GM19395 (cell line): Measurements from ENCODE around the gene ABCA6.
"Not testable (repeated sequence)": the region's sequence is repeated elsewhere in the genome, so short reads cannot be mapped to it uniquely, and the experiment has no call there.

Experiments used
- ATAC-seq: cut with Tn5 transposase; IDR thresholded peaks from one replicate; pipeline ENCODE4 v1.9.1; 2021; ENCODE audit warnings: mild to moderate bottlenecking, moderate library complexity; ENCODE audit not compliant: unreplicated experiment

The ABCA6 gene

DNA sequence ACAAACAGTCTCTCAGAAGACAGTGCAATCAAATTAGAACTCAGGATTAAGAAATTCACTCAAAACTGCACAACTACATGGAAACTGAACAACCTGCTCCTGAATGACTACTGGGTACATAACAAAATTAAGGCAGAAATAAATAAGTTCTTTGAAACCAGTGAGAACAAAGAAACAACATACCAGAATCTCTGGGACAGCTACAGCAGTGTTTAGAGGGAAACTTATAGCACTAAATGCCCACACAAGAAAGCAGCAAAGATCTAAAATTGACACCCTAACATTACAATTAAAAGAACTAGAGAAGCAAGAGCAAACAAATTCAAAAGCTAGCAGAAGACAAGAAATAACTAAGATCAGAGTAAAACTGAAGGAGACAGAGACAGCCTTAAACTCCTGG is 68.3 kb downstream of the ABCA6 start:
- not testable (repeated sequence) for ATAC-seq

DNA sequence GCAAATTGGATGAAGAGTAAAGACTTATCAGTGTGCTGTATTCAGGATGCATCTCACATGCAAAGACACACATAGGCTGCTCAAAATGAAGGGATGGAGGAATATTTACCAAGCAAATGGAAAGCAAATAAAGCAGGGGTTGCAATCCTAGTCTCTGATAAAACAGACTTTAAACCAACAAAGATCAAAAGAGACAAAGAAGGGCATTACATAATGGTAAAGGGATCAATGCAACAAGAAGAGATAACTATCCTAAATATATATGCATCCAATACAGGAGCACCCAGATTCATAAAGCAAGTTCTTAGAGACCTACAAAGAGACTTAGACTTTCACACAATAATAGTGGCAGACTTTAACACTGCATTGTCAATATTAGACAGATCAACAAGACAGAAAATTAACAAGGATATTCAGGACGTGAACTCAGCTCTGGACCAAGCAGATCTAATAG is 68.9 kb downstream of the ABCA6 start:
- not testable (repeated sequence) for ATAC-seq

DNA sequence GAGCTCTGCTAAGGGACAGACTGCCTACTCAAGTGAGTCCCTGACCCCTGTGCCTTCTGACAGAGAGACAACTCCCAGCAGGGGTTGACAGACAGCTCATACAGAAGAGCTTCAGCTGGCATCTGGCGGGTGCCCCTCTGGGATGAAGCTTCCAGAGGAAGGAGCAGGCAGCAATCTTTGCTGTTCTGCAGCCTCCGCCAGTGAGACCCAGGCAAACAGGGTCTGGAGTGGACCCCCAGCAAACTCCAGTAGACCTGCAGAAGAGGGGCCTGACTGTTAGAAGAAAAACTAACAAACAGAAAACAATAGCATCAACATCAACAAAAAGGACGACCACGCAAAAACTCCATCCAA is 70.5 kb downstream of the ABCA6 start:
- ATAC-seq, result not testable (repeated sequence)

DNA sequence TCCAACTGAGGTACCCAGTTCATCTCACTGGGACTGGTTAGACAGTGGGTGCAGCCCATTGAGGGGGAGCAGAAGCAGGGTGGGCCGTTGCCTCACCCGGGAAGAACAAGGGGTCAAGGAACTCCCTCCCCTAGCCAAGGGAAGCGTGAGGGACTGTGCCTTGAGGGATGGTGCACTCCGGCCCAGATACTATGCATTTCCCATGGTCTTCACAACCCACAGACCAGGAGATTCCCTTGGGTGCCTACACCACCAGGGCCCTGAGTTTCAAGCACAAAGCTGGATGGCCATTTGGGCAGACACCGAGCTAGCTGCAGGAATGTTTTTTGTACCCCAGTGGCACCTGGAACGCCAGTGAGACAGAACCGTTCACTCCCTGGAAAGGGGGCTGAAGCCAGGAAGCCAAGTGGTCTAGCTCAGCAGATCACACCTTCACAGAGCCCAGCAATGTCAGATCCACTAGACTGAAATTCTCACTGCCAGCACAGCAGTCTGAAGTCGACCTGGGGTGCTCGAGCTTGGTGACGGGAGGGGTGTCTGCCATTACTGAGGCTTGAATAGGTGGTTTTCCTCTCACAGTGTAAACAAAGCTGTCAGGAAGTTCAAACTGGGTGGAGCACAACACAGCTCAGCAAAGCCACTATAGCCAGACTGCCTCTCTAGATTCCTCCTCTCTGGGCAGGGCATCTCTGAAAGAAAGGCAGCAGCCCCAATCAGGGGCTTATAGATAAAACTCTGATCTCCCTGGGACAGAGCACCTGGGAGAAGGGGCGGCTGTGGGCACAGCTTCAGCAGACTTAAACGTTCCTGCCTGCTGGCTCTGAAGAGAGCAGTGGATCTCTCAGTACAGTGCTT is 71.1 kb downstream of the ABCA6 start:
- not testable (repeated sequence) for ATAC-seq

DNA sequence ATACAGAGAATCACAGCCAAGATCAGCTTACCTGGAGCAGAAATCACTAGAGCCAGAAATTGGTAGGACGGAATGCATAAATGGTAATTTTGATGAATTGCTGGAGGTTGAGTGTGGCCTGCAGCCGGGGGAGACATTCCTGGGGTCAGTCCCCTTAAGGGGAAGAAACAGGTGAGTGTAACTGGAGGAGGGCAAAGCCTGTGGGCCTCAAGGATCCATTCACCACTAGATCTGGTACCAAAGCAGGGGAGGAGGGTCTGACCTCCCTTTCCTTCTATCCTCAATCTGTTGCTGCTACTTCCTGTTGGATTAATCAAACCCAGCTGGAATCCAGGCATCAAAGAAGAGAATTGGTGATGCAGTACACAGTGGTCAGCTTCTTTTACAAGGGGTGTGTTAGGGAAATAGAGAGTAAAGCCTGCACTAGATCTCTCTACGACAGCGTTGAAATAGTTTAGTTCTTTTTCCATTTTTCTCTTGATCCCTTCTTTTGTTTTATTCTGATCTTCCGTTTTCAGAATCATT is 72.4 kb downstream of the ABCA6 start:
- no peak for ATAC-seq

DNA sequence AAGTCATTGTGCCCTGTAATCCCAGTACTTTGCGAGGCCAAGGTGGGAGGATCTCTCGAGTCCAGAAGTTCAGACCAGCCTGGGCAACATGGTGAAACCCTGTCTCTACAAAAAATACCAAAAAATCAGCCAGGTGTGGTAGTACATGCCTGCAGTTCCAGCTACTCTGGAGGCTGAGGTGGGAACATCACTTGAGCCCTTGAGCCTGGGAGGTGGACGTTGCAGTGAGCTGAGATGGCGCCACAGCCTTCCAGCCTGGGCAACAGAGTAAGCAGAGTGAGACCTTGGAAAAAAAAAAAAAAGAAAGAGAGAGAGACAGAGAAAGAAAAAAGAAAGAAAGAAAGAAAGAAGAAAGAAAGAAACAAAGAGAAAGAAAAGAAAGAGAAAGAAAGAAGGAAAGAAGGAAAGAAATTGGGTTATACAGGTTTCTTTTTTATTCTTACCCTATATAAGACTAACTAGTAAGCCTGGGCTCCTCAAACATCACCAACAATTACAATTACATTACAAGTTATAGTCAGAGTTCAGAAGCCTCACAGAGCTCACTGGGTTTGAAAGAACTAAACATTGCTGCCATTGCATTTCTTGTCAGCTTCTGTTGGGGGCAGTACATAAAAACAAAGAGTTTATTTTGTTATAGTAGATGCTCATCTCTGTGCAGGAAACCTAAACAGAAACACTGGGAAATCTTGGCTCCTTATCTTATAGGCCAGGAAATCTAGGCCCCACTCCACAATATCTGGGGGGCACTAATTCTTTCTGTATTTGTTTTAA is 74.2 kb downstream of the ABCA6 start:
- ATAC-seq, result no peak

DNA sequence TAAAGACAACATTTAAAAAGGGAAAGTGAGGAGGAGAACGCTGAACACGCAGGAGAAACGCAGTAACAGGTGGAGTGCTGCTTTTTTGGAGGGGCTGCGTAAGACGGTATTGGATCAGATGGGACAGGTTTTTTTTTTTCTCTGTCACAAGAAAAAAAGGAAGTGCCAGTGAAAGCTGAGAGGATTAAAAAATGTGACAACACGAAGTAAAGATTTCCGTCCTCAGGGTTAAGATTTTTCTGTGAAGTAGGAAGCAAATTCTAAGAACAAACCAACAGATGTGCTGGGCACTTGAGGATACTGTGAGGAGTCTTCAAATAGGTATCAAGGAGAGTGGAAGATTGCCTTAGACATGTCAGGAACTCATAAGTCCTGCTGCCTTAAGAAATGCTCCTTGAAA is 75.2 kb downstream of the ABCA6 start:
- ATAC-seq, result no peak

DNA sequence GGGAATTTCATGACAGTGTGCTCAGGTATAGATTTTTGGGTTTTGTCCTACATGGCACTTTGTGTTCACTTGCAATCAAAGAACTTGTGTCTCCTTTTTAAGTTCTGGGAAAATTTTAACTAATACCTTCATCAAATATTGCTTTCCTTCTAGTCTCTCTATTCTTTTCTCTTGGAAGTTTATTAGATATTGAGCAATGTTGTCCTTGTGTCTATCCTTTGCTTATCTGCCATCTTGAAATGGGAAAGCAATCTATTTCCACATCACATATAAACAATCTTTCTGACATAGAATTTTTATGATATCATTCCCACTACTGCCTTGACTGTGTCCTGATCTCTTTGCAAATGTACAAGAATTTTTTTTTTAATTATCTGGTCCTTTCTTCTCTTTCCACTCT is 76.6 kb downstream of the ABCA6 start:
- ATAC-seq, result no peak

DNA sequence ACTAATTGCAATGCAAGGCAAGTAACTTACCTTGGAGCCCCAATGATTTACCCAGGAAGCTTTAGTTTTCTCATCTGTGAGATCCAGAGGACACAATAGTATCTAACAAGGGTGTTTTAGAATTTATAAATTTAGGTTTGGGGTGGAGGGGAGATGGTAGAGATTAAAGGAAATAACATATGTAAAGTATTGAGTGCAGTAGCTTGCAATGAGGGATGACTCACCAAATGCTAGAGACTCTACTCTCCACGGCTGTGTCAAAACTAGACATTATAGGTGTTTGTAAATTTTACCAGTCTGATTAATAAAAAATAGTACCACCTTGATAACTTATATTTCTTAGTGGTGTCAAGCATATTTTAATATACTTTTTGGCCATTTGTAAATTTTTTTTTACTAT is 77.2 kb downstream of the ABCA6 start:
- no peak for ATAC-seq

DNA sequence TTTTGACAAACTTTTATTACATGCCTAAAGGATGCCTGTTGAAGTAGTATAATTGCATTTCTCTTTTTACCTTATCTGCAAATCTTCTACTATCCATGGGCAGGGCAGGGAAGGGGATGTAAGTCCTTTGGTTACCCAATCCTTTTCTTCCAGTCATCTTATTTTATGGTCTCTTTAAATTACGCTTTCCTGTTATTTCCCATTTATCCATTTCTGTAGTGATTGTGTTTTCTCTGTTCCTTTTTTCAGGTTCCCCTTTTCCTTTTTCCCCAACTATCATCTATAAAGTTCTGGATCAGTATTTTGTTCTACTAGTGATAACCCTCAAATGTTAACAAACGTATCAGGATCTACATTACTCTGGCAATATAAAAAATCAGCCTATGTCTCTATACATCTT is 77.7 kb downstream of the ABCA6 start:
- no peak for ATAC-seq

DNA sequence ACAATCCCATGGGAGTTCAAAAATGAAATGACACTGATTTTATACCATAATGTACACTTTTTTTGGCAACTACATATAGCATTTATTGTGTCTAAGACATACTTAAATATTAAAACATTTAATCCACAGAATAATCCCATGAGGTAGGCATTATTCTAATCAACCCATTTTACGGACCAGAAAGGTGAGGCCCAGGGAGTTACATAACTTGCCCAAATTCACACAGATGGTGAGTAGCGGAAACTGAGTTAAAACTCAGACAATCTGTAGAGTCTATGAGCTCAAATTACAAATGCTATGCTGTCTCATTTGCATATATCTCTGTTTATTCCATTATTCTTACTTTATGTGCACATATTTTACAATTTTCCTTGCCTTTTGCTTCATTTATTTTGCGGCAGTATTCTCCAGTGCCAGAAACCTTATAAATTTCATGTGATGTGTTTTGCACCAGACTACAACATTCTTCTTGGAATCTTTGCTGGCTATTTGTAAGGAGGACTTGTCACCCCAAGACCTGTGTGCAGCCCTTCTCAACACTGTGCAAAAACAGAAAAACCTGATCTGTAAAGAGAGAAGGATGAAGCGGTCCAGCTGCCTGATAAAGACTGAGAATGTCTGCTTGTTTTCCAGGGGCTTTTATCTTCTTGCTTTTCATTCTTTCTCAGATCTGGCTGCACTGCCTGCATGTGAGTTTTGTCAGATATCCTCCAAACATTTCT is 78.7 kb downstream of the ABCA6 start:
- no peak for ATAC-seq

DNA sequence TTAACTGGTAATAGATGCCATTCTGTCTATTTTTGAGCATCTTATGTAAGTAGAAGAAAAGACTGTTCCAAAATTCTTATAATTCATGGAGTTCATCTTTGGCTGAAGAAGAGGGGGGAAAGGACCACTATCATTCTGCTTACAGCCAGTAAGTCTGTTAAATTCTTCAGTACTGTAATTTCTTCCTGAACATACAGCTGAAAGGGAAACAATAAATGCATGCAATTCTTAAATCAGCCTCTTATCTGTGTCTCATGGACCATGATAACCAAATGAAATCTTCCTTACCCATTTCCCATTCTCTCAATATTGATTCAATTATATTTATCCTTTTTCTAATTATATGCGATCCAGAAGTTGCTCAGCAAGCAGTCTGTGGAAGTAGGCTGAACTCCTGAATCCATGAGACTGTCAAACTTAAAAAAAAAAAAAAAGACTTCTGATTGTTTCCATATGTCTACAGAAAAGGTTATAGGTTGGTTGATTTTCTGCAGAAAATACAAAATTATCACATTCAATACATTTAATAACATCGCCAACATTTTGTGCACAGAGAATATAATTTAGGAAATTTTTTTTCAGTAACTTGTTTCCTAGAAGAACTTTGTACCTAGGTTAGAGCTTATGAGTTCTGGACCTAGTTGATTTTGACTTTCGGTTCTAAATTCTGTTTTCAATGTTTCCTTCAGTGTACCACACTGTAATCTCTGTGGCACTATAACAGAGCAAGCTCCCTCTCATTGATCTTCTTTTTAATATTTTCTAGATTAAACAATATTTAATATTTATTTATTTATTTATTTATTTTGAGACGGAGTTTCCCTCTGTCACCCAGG is 79.8 kb downstream of the ABCA6 start:
- no peak for ATAC-seq

DNA sequence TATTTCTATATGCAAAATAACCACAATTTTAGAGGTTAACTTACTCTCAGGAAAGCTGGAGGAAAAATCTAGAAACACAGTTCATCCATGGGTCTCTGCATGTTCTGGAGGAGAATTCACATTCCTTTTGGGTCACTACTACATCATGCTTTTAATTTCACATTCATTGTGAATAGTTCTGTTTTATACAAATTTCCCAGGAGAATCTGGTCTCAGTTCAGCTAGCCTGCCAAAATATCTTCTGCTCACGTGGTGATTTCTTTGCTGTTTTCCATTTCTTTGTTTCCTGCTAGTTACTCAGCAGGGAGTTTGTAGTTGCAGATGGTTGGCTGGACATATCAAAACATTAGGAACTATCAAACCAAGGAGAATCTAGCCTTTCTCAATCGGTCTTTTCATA is 80.9 kb downstream of the ABCA6 start, which contains the start of gene ABCA9:
ABCA9 (minus strand) TSS at position 106 of the 400 bp plus-strand sequence. CDS start 9,801 bp downstream, outside the sequence.
- no peak for ATAC-seq

DNA sequence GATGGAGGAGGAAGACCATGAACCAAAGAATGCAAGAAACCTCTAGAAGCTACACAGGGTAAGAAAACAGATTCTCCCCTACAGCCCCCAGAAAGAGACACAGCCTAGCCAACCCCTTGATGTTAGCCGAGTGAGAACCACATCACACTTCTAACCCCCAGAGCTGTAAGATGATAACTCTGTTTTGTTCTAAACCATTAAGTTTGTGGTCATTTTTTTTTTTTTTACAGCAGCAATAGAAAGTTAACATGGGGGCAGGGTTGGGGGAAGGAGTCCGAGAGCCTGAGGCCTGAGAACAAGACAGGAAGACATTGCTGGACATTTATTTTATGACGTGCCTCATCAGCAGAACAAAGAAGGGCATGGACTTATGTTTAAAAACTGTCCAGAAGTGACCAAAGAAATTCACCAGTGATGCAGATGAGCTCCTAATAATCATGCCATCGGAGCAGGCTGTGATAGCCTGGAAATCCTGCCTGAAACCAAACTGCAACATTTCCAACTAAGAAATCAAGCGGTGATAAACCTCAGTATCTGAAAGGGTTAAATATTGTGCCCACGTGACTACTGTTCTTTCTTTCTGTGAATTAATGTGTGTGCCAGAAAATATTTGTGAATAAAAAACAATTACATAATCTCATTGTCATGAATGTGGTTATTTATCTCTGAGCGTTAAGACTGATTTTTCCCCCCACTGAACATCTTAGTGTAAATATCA is 82.1 kb downstream of the ABCA6 start:
- ATAC-seq, result no peak

DNA sequence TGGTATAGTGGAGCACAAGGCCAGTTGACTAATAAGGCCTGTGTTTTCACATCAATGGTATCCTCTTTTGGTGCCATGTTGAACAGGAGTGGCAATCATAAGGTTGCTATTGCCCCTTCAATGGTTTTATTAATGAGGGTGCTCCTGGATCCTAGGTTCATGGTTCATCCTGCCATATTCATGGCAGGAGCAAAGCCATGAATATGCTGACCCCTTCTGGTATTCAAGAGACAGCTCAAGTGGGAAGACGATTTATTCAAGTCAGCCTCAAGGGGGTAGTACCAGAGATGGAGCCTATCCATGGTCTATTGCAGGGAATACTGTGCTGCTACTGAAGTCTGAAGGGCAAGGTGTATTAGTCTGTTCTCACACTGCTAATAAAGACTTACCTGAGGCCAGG is 83.5 kb downstream of the ABCA6 start:
- ATAC-seq, result no peak

DNA sequence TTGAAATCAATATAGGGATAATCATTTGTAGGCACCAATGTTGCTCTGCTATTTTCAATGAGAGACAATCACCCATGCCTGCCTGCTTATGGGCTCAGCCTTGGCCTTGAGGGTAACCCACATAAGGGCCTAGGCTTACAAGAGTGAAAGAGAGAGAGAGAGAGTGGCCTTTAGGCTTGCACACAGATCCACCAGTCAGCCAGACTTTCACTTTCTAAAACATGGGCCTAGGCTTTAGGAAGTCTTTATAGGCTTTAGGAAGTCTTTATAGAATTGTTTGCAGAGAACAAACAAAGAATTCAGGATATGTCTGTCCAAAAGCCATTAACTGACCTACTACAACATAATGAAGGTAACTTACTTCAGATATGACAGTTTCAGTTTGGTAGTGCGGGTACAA is 84.4 kb downstream of the ABCA6 start:
- ATAC-seq, result no peak

DNA sequence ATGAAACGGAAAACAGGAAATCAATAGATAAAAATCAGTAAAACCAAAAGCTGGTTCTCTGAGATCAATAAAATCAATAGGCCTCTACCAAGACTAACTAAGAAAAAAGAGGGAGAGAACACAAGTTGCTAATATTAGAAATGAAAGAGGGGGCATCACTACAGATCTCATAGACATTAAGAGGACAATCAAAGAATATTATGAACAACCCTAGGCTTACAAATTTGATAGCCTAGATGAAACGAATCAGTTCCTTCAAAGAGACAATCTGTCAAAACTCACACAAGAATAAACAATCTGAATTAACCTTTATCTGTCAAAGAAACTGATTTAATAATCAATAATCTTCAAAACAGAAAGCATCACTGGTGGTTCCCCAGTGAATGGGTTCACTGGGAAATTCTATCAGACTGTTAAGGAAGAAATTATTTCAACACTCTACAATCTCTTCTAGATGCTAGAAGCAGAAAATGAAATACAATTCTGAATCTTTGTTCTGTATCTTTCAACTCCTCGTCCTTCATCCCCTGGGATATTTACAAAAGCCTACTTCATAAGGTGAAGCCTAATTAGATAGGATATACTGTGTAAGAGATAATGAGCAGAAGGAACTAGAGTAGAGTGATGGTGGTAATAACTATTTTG is 85.4 kb downstream of the ABCA6 start:
- no peak for ATAC-seq

DNA sequence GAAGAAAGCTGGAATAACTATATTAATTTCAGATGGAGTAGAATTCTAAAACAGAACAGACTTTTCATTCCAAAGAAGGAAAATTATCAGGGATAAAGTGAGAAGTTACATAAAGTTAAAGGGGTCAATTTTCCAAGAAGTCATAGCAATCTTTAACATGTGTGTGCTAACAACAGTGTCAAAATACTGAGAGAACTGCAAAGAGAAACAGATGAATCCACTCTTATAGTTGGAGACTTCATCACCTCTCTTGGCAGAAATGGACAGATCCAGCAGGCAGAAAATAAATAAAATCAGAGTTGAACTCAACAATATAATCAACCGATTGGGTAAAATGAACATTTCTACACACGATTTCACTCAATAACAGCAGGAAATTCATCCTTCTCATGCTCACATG is 86.4 kb downstream of the ABCA6 start:
- no peak for ATAC-seq
